ENCODE data around the gene TMPRSS5.
"Not testable (repeated sequence)": the region's sequence is repeated elsewhere in the genome, so short reads cannot be mapped to it uniquely, and the experiment has no call there.

- TF ChIP-seq CTCF (IDR thresholded peaks at IDR 0.05; ENCODE audit: low read depth, low read length, poor library complexity, severe bottlenecking); EZH2phosphoT487 (IDR thresholded peaks at IDR 0.05; ENCODE audit: borderline replicate concordance, low read length): not testable (repeated sequence)
These were observed 14.4 kb upstream of the TMPRSS5 start for GRCh38 chr11:113720478-113720877.
